ENCODE results near the gene SLC10A4.

DNA sequence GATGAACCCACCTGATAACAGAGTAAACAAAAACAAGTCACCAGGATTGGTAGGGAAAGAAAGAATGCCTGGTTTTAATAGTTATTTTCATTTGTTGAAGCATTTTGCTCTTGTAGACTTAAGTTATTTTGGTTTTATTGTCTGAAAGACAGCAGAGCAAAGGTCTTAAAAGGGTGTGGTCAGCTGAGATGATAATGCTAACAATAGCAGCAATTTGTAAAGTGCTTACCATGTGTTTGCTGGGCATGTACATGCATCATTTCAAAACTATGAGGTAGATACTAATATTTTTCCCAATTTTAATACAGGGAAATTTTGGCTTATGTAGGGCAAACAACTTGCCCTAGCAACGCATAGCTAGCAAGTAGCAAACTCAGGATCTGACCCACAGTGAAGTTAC is 46.8 kb upstream of the SLC10A4 start:
- no peak for TF ChIP-seq POLR2A (IDR thresholded peaks at IDR 0.05)
- TF ChIP-seq, protein P1, sequence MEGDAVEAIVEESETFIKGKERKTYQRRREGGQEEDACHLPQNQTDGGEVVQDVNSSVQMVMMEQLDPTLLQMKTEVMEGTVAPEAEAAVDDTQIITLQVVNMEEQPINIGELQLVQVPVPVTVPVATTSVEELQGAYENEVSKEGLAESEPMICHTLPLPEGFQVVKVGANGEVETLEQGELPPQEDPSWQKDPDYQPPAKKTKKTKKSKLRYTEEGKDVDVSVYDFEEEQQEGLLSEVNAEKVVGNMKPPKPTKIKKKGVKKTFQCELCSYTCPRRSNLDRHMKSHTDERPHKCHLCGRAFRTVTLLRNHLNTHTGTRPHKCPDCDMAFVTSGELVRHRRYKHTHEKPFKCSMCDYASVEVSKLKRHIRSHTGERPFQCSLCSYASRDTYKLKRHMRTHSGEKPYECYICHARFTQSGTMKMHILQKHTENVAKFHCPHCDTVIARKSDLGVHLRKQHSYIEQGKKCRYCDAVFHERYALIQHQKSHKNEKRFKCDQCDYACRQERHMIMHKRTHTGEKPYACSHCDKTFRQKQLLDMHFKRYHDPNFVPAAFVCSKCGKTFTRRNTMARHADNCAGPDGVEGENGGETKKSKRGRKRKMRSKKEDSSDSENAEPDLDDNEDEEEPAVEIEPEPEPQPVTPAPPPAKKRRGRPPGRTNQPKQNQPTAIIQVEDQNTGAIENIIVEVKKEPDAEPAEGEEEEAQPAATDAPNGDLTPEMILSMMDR (IDR thresholded peaks at IDR 0.05), result no peak

Data from breast epithelium (tissue), 3 donors.